DOHH2 (cell line): ENCODE results near the gene PTPN9.

Source experiments
- H3F3A ChIP-seq: fragments of 200-600 bp; sonication (generic), shearing (Covaris generic); 2 replicates; pipeline ENCODE4 v1.6.0; 2016; ENCODE audit warnings: antibody characterized with exemption, mild to moderate bottlenecking; ENCODE audit not compliant: control insufficient read depth, insufficient read depth
- H3K27ac ChIP-seq: fragments of 200-600 bp; sonication (generic); 2 replicates; pipeline ENCODE4 v1.5.1; 2014; ENCODE audit warnings: low read depth, mild to moderate bottlenecking, low read length, moderate library complexity
- H3K27me3 ChIP-seq: fragments of 200-600 bp; sonication (generic); 2 replicates; pipeline ENCODE4 v1.6.1; 2014; ENCODE audit warnings: mild to moderate bottlenecking, low read length, mixed read lengths; ENCODE audit not compliant: control insufficient read depth
- H3K36me3 ChIP-seq: fragments of 200-600 bp; sonication (generic); 2 replicates; pipeline ENCODE4 v1.6.1; 2014; ENCODE audit warnings: mild to moderate bottlenecking, low read length, moderate library complexity, mixed read lengths; ENCODE audit not compliant: control insufficient read depth
- H3K4me1 ChIP-seq: fragments of 200-600 bp; sonication (generic); 2 replicates; pipeline ENCODE4 v1.6.1; 2014; ENCODE audit warnings: mild to moderate bottlenecking, low read length, mixed read lengths; ENCODE audit not compliant: control insufficient read depth
- H3K4me2 ChIP-seq: fragments of 200-600 bp; sonication (generic); 2 replicates; pipeline ENCODE4 v1.6.0; 2014; ENCODE audit warnings: mild to moderate bottlenecking, low read length, moderate library complexity
- H3K4me3 ChIP-seq: fragments of 200-600 bp; sonication (generic); 2 replicates; pipeline ENCODE4 v1.5.1; 2014; ENCODE audit warnings: mild to moderate bottlenecking, low read length, mixed read lengths
- H3K79me2 ChIP-seq: fragments of 200-600 bp; sonication (generic); 2 replicates; pipeline ENCODE4 v1.6.1; 2014; ENCODE audit warnings: mild to moderate bottlenecking, low read length, mixed read lengths; ENCODE audit not compliant: control insufficient read depth
- H3K9me2 ChIP-seq: fragments of 200-600 bp; sonication (generic); replicated peaks from 2 replicates; pipeline ENCODE4 v1.6.1; 2014; ENCODE audit warnings: mild to moderate bottlenecking, low read length, mixed read lengths; ENCODE audit not compliant: control insufficient read depth
- H3K9me3 ChIP-seq: fragments of 200-600 bp; sonication (generic); 2 replicates; pipeline ENCODE4 v1.6.1; 2014; ENCODE audit warnings: antibody characterized with exemption, low read length, mixed read lengths; ENCODE audit not compliant: control insufficient read depth, insufficient read depth
- H4K20me1 ChIP-seq: fragments of 200-600 bp; sonication (generic); 2 replicates; pipeline ENCODE4 v1.6.0; 2014; ENCODE audit warnings: low read depth, mild to moderate bottlenecking, antibody characterized with exemption, low read length, moderate library complexity; ENCODE audit not compliant: control insufficient read depth, insufficient read depth
- CTCF ChIP-seq: fragments of 200-600 bp; sonication (generic); IDR thresholded peaks from one replicate; pipeline ENCODE4 v1.5.1; 2014; ENCODE audit warnings: antibody characterized with exemption, mild to moderate bottlenecking, low read depth, low read length; ENCODE audit not compliant: poor library complexity, severe bottlenecking
- EZH2phosphoT487 ChIP-seq: fragments of 200-600 bp; sonication (generic); IDR thresholded peaks from 2 replicates; pipeline ENCODE4 v1.6.1; 2017; ENCODE audit warnings: borderline replicate concordance, mild to moderate bottlenecking, antibody characterized with exemption, low read length, moderate library complexity, mixed read lengths

The PTPN9 gene

GRCh38 chr15:75538376-75538775, 40.7 kb downstream of the PTPN9 start:
- Histone ChIP-seq H3K27me3 (no peaks in the 10 kb centered on the region), H3K9me2 (no peaks in the 10 kb centered on the region), H3K79me2 (peaks cover 56% of the 10 kb centered on the region), H3K4me3 (no peak overlapping the region), H3K36me3 (peaks cover 11% of the 10 kb centered on the region), H3K9me3 (no peaks in the 10 kb centered on the region), H3K4me2 (no peak overlapping the region), H4K20me1 (peaks cover 7% of the 10 kb centered on the region; the same call in 1 of the 2 replicates), H3K27ac (no peak overlapping the region), H3K4me1 (0 out of 2 replicates have a peak, but pooled peaks cover 4% of the 10 kb centered on the region), H3F3A (no peaks in the 10 kb centered on the region)
- TF ChIP-seq EZH2phosphoT487 (no peak), CTCF (no peak)

GRCh38 chr15:75533945-75534344, 45.2 kb downstream of the PTPN9 start:
- Histone ChIP-seq H3K4me1 (no peaks in the 10 kb centered on the region), H3K27me3 (no peaks in the 10 kb centered on the region), H3K79me2 (peaks cover 57% of the 10 kb centered on the region), H3F3A (peaks cover 2% of the 10 kb centered on the region; the same call in 1 of the 2 replicates), H3K27ac (no peak overlapping the region), H3K9me2 (no peaks in the 10 kb centered on the region), H3K4me2 (no peak overlapping the region), H4K20me1 (peaks cover 11% of the 10 kb centered on the region; the same call in 1 of the 2 replicates), H3K4me3 (no peak overlapping the region), H3K36me3 (0 out of 2 replicates have a peak, but pooled peaks cover 5% of the 10 kb centered on the region), H3K9me3 (no peaks in the 10 kb centered on the region)
- TF ChIP-seq CTCF: no peak
- no peak for TF ChIP-seq EZH2phosphoT487

- peaks cover 57% of the 10 kb centered on the region for H3K79me2 ChIP-seq
- no peak overlapping the region for H3K4me3 ChIP-seq
- H3K36me3 ChIP-seq: no peaks in the 10 kb centered on the region
- no peak overlapping the region for H3K27ac ChIP-seq
- H3F3A ChIP-seq: peaks cover 2% of the 10 kb centered on the region; the same call in 1 of the 2 replicates
- H3K27me3 ChIP-seq: no peaks in the 10 kb centered on the region
- H4K20me1 ChIP-seq: peaks cover 11% of the 10 kb centered on the region; the same call in 1 of the 2 replicates
- no peak for TF ChIP-seq EZH2phosphoT487
- peak; percentile 33 for TF ChIP-seq CTCF
- H3K9me2 ChIP-seq: no peaks in the 10 kb centered on the region
- H3K4me1 ChIP-seq: no peaks in the 10 kb centered on the region
- H3K9me3 ChIP-seq: no peaks in the 10 kb centered on the region
- H3K4me2 ChIP-seq: no peak overlapping the region
These were observed 46.5 kb downstream of the PTPN9 start for GRCh38 chr15:75532413-75533250.
